Peyer's patch (tissue), 4 donors: ENCODE data around the gene FEV.

Source experiments
- CTCF ChIP-seq, 6 experiments: fragments of 450-650 bp in 4 of 6; fragments of 200-600 bp in 2 of 6; sonication (generic) in 1 of 6; IDR thresholded peaks; one replicate each; pipeline ENCODE4 v1.5.1; 2017 to 2019; ENCODE audit warnings: antibody characterized with exemption in 6 of 6, mild to moderate bottlenecking in 3 of 6, moderate library complexity in 1 of 6
- POLR2A ChIP-seq, 2 donors: fragments of 450-650 bp; IDR thresholded peaks; one replicate each; pipeline ENCODE4 v1.5.1; 2017; ENCODE audit warnings: antibody characterized with exemption in 2 of 2, mild to moderate bottlenecking in 2 of 2, moderate library complexity in 2 of 2

GRCh38 chr2:218992703-218993344 lies 7.8 kb upstream of the FEV start:
- no peak for TF ChIP-seq CTCF (IDR thresholded peaks at IDR 0.05)
- no peak for TF ChIP-seq POLR2A (IDR thresholded peaks at IDR 0.05)
